Measurements from ENCODE around the gene FAF1.
A peak's percentile ranks its signal among the peaks of the same experiment; 100 is the strongest.

FAF1 gene

GRCh38 chr1:50973875-50974617, 14.0 kb upstream of the FAF1 start:
- Mint-ChIP-seq H3K27ac (no peak overlapping the region), H3K9me3 (no peaks in the 10 kb centered on the region), H3K27me3 (peaks cover 27% of the 10 kb centered on the region), H3K4me1 (ENCODE audit: low read depth) (peaks cover 36% of the 10 kb centered on the region), H3K36me3 (ENCODE audit: low read depth) (peaks cover 24% of the 10 kb centered on the region), H3K4me3 (no peak overlapping the region)
- intact Hi-C loops (cut with micrococcal nuclease) = no loop called here

- peaks cover 32% of the 10 kb centered on the region for H3K36me3 Mint-ChIP-seq (ENCODE audit: low read depth)
- H3K4me3 Mint-ChIP-seq = no peak overlapping the region
- H3K27ac Mint-ChIP-seq = no peak overlapping the region
- peaks cover 20% of the 10 kb centered on the region for H3K27me3 Mint-ChIP-seq
- no peaks in the 10 kb centered on the region for H3K9me3 Mint-ChIP-seq
- intact Hi-C loops (cut with micrococcal nuclease) = no loop called here
- peaks cover 28% of the 10 kb centered on the region for H3K4me1 Mint-ChIP-seq (ENCODE audit: low read depth)
These were observed 13.2 kb upstream of the FAF1 start for GRCh38 chr1:50973255-50973654.

- H3K36me3 Mint-ChIP-seq (ENCODE audit: low read depth) = peaks cover 32% of the 10 kb centered on the region
- H3K4me1 Mint-ChIP-seq (ENCODE audit: low read depth) = peaks cover 29% of the 10 kb centered on the region
- no peaks in the 10 kb centered on the region for H3K9me3 Mint-ChIP-seq
- no peak overlapping the region for H3K4me3 Mint-ChIP-seq
- intact Hi-C loops (cut with micrococcal nuclease) = no loop called here
- H3K27me3 Mint-ChIP-seq = peaks cover 17% of the 10 kb centered on the region
- no peak overlapping the region for H3K27ac Mint-ChIP-seq
These were observed 12.7 kb upstream of the FAF1 start for GRCh38 chr1:50972766-50973165.

- H3K36me3 Mint-ChIP-seq (ENCODE audit: low read depth) = peaks cover 27% of the 10 kb centered on the region
- H3K4me1 Mint-ChIP-seq (ENCODE audit: low read depth) = peaks cover 33% of the 10 kb centered on the region
- intact Hi-C loops (cut with micrococcal nuclease) = no loop called here
- no peak overlapping the region for H3K27ac Mint-ChIP-seq
- peaks cover 8% of the 10 kb centered on the region for H3K27me3 Mint-ChIP-seq
- H3K9me3 Mint-ChIP-seq = no peaks in the 10 kb centered on the region
- H3K4me3 Mint-ChIP-seq = no peak overlapping the region
These were observed 11.8 kb upstream of the FAF1 start for GRCh38 chr1:50971748-50972305.

DNA sequence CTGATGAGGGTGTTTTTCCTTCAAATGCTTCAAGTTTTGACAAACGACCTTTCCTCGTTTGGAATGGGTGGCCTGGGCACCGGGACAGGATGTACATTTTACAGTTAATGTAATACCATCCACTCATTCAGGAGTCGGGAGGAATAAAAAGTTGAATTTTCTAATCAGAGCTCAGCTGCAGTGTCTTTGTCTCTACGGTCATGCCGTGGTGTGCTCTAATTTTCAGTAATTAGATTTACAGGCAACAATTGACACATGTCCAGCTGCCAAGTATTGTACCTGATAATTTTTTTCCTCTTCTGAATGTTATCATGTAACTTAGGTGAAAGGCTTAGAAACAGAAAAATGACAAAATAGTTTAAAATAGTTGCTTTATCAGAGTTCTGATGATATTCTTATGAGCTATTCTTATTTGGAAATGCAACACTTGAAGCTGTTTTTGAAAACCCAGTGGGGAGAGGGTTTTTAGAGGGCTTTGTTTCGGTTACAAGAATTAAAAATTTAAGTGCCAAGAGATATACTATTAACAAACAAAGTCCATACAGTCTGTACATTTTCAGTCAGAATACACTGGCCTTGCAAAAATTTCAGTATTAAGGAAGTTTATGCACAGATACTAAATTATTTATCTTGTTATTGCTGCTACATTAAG, 11.0 kb upstream of the FAF1 start:
- peaks cover 26% of the 10 kb centered on the region for H3K4me1 Mint-ChIP-seq (ENCODE audit: low read depth)
- H3K9me3 Mint-ChIP-seq = no peaks in the 10 kb centered on the region
- intact Hi-C loops (cut with micrococcal nuclease) = no loop called here
- peaks cover under 1% of the 10 kb centered on the region for H3K27me3 Mint-ChIP-seq
- peaks cover 27% of the 10 kb centered on the region for H3K36me3 Mint-ChIP-seq (ENCODE audit: low read depth)
- H3K27ac Mint-ChIP-seq = peak overlapping the region; percentile 95
- H3K4me3 Mint-ChIP-seq = peak overlapping the region; percentile 96

- no peaks in the 10 kb centered on the region for H3K9me3 Mint-ChIP-seq
- peak overlapping the region; percentile 95 for H3K27ac Mint-ChIP-seq
- intact Hi-C loops (cut with micrococcal nuclease) = no loop called here
- H3K27me3 Mint-ChIP-seq = no peaks in the 10 kb centered on the region
- peak overlapping the region; percentile 96 for H3K4me3 Mint-ChIP-seq
- H3K36me3 Mint-ChIP-seq (ENCODE audit: low read depth) = peaks cover 27% of the 10 kb centered on the region
- H3K4me1 Mint-ChIP-seq (ENCODE audit: low read depth) = peaks cover 26% of the 10 kb centered on the region
These were observed 10.4 kb upstream of the FAF1 start for GRCh38 chr1:50970509-50970887.

GRCh38 chr1:50969611-50970508, 9.8 kb upstream of the FAF1 start, which contains the start of gene CDKN2C:
TSS of gene CDKN2C (plus strand) at chr1:50970245. CDS start at chr1:50970369, 124 bp downstream.
- peak within 1 kb of the TSS; percentile 95 for H3K27ac Mint-ChIP-seq
- H3K9me3 Mint-ChIP-seq = no peaks in the 10 kb centered on the region
- peaks cover 27% of the 10 kb centered on the region for H3K36me3 Mint-ChIP-seq (ENCODE audit: low read depth)
- intact Hi-C loops (cut with micrococcal nuclease) = loop anchor here (2.0 kb wide), 1 partner anchor 39 kb away; no protein-coding TSS in a partner anchor
- peaks cover 26% of the 10 kb centered on the region for H3K4me1 Mint-ChIP-seq (ENCODE audit: low read depth)
- H3K27me3 Mint-ChIP-seq = no peaks in the 10 kb centered on the region
- peak within 1 kb of the TSS; percentile 96 for H3K4me3 Mint-ChIP-seq

GRCh38 chr1:50968821-50969610, 8.9 kb upstream of the FAF1 start:
- peaks cover 21% of the 10 kb centered on the region for H3K36me3 Mint-ChIP-seq (ENCODE audit: low read depth)
- peak overlapping the region; percentile 96 for H3K4me3 Mint-ChIP-seq
- peaks cover 26% of the 10 kb centered on the region for H3K4me1 Mint-ChIP-seq (ENCODE audit: low read depth)
- intact Hi-C loops (cut with micrococcal nuclease) = loop anchor here (1.0 to 2.0 kb wide), 2 partner anchors 9 to 38 kb away; partner anchors contain the start of gene FAF1
- no peaks in the 10 kb centered on the region for H3K9me3 Mint-ChIP-seq
- H3K27ac Mint-ChIP-seq = peak overlapping the region; percentile 95
- H3K27me3 Mint-ChIP-seq = no peaks in the 10 kb centered on the region

- Mint-ChIP-seq H3K36me3 (ENCODE audit: low read depth) (peaks cover 21% of the 10 kb centered on the region), H3K4me1 (ENCODE audit: low read depth) (peaks cover 26% of the 10 kb centered on the region), H3K9me3 (no peaks in the 10 kb centered on the region), H3K27ac (peak overlapping the region; percentile 95), H3K27me3 (no peaks in the 10 kb centered on the region), H3K4me3 (peak overlapping the region; percentile 96)
- intact Hi-C loops (cut with micrococcal nuclease) = loop anchor here (1.0 to 2.0 kb wide), 2 partner anchors 8 to 37 kb away; partner anchors contain the start of gene FAF1
These were observed 8.2 kb upstream of the FAF1 start for GRCh38 chr1:50968158-50968820.

- Mint-ChIP-seq H3K4me1 (ENCODE audit: low read depth) (peaks cover 26% of the 10 kb centered on the region), H3K27me3 (no peaks in the 10 kb centered on the region), H3K27ac (peak overlapping the region; percentile 95), H3K9me3 (no peaks in the 10 kb centered on the region), H3K36me3 (ENCODE audit: low read depth) (peaks cover 21% of the 10 kb centered on the region), H3K4me3 (peak overlapping the region; percentile 96)
- intact Hi-C loops (cut with micrococcal nuclease) = loop anchor here (1.0 to 2.0 kb wide), 2 partner anchors 7 to 37 kb away; partner anchors contain the start of gene FAF1
These were observed 7.5 kb upstream of the FAF1 start for GRCh38 chr1:50967416-50968157.

DNA sequence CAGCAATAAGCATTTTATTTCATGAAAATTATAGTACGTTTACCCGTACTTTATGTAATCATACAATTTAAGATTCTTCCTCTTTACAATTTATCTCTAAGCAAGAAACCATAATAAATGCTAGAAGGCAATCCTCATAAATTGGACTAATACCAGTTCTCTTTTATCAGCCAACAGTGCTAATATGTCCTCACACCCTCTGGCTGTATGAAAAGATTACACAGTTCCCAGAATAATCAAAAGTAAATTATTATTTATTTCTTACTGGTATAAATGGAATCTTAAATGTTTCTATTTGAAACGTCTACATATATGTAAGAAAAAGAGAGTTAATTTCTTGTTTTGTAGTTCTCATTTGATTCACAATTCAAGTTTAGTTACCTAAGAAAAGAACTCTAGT, 6.9 kb upstream of the FAF1 start:
- Mint-ChIP-seq H3K36me3 (ENCODE audit: low read depth) (peaks cover 21% of the 10 kb centered on the region), H3K4me3 (no peak overlapping the region), H3K27ac (peak overlapping the region; percentile 95), H3K9me3 (no peaks in the 10 kb centered on the region), H3K4me1 (ENCODE audit: low read depth) (peaks cover 26% of the 10 kb centered on the region), H3K27me3 (no peaks in the 10 kb centered on the region)
- intact Hi-C loops (cut with micrococcal nuclease) = no loop called here

GRCh38 chr1:50964863-50965262, 4.8 kb upstream of the FAF1 start:
- Mint-ChIP-seq H3K36me3 (ENCODE audit: low read depth) (peaks cover 24% of the 10 kb centered on the region), H3K27ac (no peak overlapping the region), H3K4me3 (no peak overlapping the region), H3K27me3 (no peaks in the 10 kb centered on the region), H3K9me3 (no peaks in the 10 kb centered on the region), H3K4me1 (ENCODE audit: low read depth) (peaks cover 19% of the 10 kb centered on the region)
- intact Hi-C loops (cut with micrococcal nuclease) = no loop called here
